NB4 (cell line): ENCODE measurements around the gene GABRR2.
"Not testable (repeated sequence)": the region's sequence is repeated elsewhere in the genome, so short reads cannot be mapped to it uniquely, and the experiment has no call there.

Experiments
- MAX ChIP-seq: IDR thresholded peaks from 2 replicates; pipeline ENCODE4 v1.6.1; 2011; ENCODE audit warnings: low read depth, low read length
- MYC ChIP-seq: IDR thresholded peaks from 2 replicates; pipeline ENCODE4 v1.6.1; 2011; ENCODE audit warnings: low read depth, low read length
- POLR2A ChIP-seq: IDR thresholded peaks from 2 replicates; pipeline ENCODE4 v1.6.1; 2011; ENCODE audit warnings: mild to moderate bottlenecking; ENCODE audit not compliant: insufficient read length; ENCODE audit errors: extremely low read depth
- TF ChIP-seq, protein P1 (sequence below): IDR thresholded peaks from one replicate; pipeline ENCODE4 v1.5.1; 2012; ENCODE audit warnings: low read depth, low read length

DNA sequence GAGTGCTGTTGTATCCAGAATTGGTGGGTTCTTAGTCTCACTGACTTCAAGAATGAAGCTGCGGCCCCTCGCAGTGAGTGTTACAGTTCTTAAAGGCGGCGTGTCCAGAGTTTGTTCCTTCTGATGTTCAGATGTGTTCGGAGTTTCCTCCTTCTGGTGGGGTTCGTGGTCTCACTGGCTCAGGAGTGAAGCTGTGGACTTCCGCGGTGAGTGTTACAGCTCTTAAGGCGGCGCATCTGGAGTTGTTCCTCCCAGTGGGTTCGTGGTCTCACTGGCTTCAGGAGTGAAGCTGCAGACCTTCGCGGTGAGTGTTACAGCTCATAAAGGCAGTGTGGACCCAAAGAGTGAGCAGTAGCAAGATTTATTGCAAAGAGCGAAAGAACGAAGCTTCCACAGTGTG lies 81.5 kb downstream of the GABRR2 start:
- TF ChIP-seq, protein P1, sequence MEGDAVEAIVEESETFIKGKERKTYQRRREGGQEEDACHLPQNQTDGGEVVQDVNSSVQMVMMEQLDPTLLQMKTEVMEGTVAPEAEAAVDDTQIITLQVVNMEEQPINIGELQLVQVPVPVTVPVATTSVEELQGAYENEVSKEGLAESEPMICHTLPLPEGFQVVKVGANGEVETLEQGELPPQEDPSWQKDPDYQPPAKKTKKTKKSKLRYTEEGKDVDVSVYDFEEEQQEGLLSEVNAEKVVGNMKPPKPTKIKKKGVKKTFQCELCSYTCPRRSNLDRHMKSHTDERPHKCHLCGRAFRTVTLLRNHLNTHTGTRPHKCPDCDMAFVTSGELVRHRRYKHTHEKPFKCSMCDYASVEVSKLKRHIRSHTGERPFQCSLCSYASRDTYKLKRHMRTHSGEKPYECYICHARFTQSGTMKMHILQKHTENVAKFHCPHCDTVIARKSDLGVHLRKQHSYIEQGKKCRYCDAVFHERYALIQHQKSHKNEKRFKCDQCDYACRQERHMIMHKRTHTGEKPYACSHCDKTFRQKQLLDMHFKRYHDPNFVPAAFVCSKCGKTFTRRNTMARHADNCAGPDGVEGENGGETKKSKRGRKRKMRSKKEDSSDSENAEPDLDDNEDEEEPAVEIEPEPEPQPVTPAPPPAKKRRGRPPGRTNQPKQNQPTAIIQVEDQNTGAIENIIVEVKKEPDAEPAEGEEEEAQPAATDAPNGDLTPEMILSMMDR: not testable (repeated sequence)
- not testable (repeated sequence) for TF ChIP-seq POLR2A, MYC, MAX
